Dermis blood vessel endothelial cell (primary cell): Measurements from ENCODE around the gene NOS2. TPM values are rescaled to one million over a fixed set of nuclear protein-coding genes. Genes with fewer than 3 reads are reported as not detected.
"Not testable (repeated sequence)": the region's sequence is repeated elsewhere in the genome, so short reads cannot be mapped to it uniquely, and the experiment has no call there.

ENCODE experiments used
- DNase-seq: peaks from one replicate; pipeline ENCODE4 v3.0.0; 2010
- total RNA-seq: library from RNA; depleted of rRNA; stranded (reverse); fragments of >200 nt; gene quantifications from 2 replicates; pipeline ENCODE4 v1.2.3, GENCODE V29; 2014

Gene NOS2
- 0.34 and 0.60 TPM in 2 replicates for total RNA-seq

- no peak for DNase-seq
Observed at GRCh38 chr17:27800522-27800921, at the start of gene NOS2. TSS of gene NOS2 (minus strand) at chr17:27800529. CDS start at chr17:27798809, 1,720 bp downstream.

DNA sequence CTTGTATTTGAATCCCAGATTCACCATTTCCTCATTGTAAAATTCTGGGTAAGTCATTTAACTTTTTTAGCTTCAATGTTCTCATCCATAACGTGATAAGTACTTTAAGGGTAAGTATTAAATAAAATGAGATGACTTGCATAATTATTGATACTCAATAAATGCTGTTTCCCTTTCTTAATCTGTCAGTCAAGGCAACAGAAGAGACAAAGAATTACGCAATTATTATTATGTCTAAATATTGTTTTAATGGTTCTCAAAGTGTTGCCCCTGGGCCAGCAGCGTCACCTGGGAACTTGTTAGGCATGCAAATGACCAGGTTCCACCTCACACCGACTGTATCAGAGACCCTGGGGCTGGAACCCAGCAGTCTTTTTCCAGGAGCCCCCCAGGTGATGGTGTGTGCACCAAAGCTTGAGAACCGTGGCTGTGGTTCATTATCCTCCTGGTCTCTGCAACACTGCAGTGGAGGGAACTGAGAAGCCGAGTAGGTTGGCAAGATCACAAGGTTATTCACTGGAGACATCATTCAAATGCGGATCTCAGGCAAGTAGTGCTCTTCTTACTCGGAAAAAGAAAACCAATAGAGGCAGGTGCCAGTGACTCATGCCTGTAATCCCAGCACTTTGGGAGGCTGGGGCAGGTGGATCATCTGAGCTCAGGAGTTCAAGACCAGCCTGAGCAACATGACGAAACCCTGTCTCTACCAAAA, 49.3 kb upstream of the NOS2 start:
- no peak for DNase-seq

DNA sequence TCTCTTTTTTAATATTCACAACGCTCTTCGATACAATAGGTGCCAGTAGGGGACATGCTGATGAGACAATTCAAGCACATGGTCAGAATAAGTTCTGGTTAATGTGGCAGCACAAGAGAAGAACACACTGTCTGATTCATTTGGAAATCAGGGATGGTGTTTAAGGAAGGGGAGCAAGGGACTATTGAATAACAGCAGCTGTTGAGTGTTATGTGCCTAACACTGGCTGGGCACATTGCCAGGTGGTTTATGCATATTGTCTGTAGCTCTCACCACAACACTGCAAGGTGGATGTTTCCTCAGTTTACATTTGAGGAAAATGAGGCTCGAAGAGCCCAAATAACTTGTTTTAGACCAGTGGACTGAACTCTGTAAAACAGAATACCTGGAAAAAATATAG, 48.6 kb upstream of the NOS2 start:
- no peak for DNase-seq

DNA sequence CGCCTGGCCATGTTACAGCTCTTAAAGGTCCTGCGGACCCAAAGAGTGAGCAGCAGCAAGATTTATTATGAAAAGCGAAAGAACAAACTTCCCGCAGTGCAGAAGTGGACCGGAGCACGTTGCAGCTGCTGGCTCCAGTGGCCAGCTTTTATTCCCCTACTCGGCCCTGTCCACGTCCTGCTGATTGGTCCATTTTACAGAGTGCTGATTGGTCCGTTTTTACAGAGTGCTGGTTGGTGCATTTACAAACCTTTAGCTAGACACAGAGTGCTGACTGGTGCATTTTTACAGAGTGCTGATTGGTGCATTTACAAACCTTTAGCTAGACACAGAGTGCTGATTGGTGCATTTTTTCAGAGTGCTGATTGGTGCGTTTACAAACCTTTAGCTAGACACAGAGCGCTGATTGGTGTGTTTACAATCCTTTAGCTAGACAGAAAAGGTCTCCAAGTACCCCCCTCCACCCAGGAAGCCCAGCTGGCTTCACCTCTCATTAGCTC, 46.5 kb upstream of the NOS2 start:
- not testable (repeated sequence) for DNase-seq

- DNase-seq, result no peak
Observed at GRCh38 chr17:27846042-27846655, 45.8 kb upstream of the NOS2 start.

DNA sequence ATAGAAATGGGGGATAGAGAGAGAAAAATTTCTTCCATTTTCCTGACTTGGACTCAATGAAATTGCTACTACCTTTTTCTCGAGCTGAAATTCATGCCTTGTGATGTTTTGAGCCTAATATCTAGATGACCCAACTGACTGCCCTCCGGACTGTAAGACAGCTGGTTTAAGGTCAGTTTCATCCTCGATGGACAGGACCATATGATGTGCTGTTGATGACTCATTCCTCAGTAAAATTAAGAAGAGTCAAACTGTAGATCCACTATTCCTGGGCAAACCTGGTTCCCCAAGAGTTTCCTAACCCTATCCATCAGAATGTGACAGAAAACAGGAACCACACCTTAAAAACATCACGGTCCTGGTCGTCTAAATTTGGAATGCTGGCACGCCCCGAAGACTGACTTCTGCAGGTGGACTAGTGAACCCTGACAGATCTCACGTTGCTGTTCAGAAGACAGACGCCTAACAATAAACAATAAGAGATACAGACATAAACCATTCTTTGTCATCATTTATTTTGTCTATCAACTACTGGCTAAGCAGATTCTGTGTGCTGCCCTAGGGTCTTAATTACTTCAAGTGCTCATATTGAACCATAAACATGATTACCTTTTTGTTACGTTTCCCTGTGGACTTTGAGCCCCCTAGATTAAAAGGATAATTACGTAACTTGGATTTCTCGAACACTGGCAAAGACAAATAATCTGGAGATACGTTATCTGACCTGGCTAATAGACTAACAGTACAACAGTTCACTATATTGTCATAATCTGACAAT, 45.1 kb upstream of the NOS2 start:
- no peak for DNase-seq

DNA sequence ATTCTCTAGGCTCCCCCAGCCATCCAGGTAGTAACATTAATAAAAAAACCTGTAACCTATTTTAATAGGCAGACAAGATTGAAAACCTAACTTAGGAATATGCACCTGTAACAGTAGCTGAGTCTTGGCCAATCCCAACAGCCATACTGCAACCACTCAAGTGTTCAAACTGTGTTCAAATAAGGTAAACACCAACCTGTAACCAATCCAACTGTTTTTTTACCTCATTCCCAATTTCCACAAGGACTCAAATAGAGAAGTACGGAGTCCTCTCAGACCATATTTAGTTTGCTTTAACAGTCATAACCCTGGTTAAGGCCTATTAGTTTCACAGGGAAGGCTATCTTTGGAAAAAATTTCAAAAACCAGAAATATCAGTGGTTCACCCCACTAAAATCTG, 40.4 kb upstream of the NOS2 start:
- DNase-seq, result no peak

- DNase-seq, result not testable (repeated sequence)
Observed at GRCh38 chr17:27840406-27840678, 40.0 kb upstream of the NOS2 start.

DNA sequence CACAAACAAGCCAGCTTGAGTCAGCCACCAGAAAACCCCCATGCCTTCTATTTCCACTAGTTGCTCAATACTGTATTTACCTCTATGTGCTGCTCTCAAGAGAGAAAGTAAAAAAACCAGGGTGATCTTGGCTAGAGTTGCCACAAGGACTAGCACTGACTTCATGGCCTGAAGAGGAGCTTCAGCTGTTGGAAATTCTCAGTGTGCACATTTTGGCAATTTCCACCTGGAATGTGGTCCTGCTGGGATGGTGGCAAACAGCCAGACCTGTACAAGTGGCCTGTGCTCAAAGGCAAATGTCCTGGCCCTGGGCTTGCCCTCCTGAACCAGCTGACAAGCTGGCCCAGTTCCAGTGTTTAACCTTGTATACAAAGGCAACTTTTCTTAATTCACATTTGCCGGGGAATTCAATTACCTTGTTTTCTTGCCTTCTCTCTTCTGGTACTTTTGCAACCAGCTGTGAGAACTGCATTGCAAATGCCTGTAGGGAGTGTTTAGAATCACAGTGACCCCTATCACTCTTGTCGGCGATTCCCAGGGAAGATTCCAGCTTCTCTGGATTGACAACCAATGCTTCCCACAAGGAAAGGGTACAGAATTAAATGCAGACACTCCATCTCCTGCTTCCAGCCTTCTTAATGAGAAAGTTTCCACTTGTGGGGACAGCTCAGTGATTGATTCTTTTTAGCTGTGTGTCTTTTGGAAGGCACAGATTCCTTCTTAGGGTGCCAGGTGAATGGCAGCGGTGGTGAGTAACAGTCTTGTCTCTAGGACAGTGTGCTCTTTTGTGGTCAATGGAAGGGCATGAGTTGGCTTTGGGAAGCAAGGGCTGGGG, 39.5 kb upstream of the NOS2 start:
- not testable (repeated sequence) for DNase-seq

- not testable (repeated sequence) for DNase-seq
Observed at GRCh38 chr17:27838607-27839006, 38.3 kb upstream of the NOS2 start.

GRCh38 chr17:27837769-27838168, 37.4 kb upstream of the NOS2 start:
- not testable (repeated sequence) for DNase-seq

GRCh38 chr17:27836651-27837050, 36.3 kb upstream of the NOS2 start:
- DNase-seq, result no peak

- DNase-seq, result no peak
Observed at GRCh38 chr17:27834571-27834970, 34.2 kb upstream of the NOS2 start.

GRCh38 chr17:27832831-27833230, 32.5 kb upstream of the NOS2 start:
- no peak for DNase-seq

DNA sequence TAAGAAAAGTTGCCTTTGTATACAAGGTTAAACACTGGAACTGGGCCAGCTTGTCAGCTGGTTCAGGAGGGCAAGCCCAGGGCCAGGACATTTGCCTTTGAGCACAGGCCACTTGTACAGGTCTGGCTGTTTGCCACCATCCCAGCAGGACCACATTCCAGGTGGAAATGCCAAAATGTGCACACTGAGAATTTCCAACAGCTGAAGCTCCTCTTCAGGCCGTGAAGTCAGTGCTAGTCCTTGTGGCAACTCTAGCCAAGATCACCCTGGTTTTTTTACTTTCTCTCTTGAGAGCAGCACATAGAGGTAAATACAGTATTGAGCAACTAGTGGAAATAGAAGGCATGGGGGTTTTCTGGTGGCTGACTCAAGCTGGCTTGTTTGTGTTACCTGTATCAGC, 29.6 kb upstream of the NOS2 start:
- DNase-seq, result not testable (repeated sequence)

DNA sequence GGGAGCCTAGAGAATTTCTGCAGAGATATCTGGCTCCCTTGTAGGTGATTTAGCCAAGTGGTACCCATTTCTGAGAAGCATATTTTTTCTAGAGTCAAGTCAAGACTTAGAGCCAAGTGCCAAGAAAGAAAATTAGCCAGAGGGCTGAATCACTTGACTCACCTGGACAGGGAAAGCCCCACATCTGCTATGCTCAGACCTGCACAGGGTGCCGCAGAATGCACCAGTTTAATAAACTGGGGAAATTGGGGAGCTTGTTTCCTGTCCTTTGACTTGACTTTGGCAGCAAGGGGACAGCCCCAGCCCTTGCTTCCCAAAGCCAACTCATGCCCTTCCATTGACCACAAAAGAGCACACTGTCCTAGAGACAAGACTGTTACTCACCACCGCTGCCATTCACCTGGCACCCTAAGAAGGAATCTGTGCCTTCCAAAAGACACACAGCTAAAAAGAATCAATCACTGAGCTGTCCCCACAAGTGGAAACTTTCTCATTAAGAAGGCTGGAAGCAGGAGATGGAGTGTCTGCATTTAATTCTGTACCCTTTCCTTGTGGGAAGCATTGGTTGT, 28.9 kb upstream of the NOS2 start:
- not testable (repeated sequence) for DNase-seq

DNA sequence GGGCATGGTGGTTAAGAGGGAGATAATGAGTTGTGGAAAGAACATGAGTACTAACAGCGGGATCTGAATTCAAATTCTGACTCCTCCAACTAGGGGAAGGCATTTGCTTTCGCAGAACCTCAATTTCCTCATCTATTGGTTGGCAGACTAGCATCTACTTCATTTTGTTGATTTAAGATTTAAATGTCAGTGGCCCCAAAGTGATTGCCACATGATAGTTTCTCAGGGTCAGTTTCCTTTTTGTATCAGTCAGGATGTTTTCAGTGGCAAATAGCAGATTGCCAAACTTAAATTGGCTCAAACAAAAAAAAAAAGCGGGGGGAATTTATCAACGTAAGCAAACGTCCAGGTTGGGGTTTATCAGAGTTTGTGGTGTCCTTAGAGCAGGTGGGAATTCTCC, 25.1 kb upstream of the NOS2 start:
- DNase-seq, result no peak

DNA sequence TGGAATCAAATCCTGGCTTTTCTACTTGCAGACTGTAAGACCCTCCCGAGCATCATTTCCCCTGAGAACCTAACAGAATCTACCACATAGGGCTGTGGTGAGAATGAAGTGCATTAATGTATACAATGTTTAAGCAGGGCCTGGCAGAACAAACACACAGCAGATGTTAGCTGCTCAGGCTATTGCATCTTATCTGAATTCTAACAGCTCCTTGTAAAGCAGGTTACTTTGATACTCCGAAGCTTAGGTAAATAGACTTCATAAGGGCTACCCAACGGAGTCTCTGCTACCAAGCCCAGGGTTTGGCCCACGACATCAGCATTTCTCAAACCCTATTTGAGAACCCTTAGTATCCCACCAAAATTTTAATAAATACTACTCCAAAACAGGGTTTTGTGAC, 24.4 kb upstream of the NOS2 start:
- DNase-seq, result no peak

- DNase-seq, result no peak
Observed at GRCh38 chr17:27824176-27824715, 23.9 kb upstream of the NOS2 start.

GRCh38 chr17:27822108-27822507, 21.8 kb upstream of the NOS2 start:
- DNase-seq, result not testable (repeated sequence)

DNA sequence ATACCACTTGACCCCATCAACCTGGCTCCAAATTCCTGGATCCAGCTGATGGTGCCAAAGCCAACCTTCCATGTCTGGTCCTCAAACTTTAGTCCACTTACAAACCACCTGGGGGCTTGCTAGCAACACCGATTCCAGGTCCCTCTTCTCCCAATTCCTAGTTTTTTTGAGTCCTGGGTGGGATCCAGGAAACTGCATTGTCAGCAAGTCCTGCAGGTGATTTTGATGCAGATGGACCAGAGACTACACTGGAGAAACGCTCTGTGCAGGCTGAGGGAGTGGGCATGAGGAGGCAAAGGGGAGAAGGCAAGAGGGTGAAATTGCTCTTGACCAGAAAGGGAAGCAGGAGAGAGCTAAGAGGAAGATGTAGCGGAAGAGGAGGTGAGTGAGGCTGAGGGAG, 21.0 kb upstream of the NOS2 start:
- DNase-seq, result no peak

DNA sequence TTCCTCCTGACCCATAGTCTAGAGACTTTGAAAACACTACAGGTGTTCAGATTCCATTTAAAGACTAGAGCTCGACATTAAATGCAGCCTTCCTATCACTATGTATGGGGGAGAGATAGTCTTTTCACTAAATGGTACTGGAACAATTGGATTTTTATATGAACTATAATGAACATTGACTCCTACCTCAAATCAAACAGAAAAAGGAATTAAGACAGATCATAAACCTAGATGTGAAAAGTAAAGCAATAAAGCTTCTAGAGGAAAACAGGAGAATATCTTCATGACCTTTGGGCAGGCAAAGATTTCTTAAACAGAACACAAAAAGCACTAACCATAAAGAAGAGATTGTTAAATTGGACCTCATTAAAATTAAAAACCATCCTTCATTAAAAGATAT, 18.8 kb upstream of the NOS2 start:
- DNase-seq, result no peak
